Activated naive CD8-positive, alpha-beta T cell treated with anti-CD3 and anti-CD28 coated beads, Interleukin-2, amount 50 U/mL, for 24 hours (primary cell): ENCODE results near the gene CYP4F8.
A peak's percentile ranks its signal among the peaks of the same experiment; 100 is the strongest.
"Not testable (repeated sequence)": the region's sequence is repeated elsewhere in the genome, so short reads cannot be mapped to it uniquely, and the experiment has no call there.

ENCODE experiments used
- ATAC-seq: fragments of 150-1000 bp; cut with Tn5 transposase; one replicate; pipeline ENCODE4 v1.10.0; 2021
- DNase-seq: peaks from one replicate; pipeline ENCODE4 v3.0.0; 2021
- H3K27ac Mint-ChIP-seq: one replicate; pipeline ENCODE4 v1.8.0; 2021; ENCODE audit warnings: mild to moderate bottlenecking, mixed read lengths
- H3K27me3 Mint-ChIP-seq: one replicate; pipeline ENCODE4 v1.8.0; 2021; ENCODE audit warnings: mixed read lengths
- H3K36me3 Mint-ChIP-seq: one replicate; pipeline ENCODE4 v1.8.0; 2021; ENCODE audit warnings: low read depth, mixed read lengths
- H3K4me1 Mint-ChIP-seq: one replicate; pipeline ENCODE4 v1.8.0; 2021; ENCODE audit warnings: mixed read lengths
- H3K4me3 Mint-ChIP-seq: one replicate; pipeline ENCODE4 v1.8.0; 2021; ENCODE audit warnings: mild to moderate bottlenecking, moderate library complexity, mixed read lengths
- H3K9me3 Mint-ChIP-seq: one replicate; pipeline ENCODE4 v1.8.0; 2021; ENCODE audit warnings: mixed read lengths

The CYP4F8 gene

GRCh38 chr19:15614507-15615379 is at the start of gene CYP4F8:
Gene CYP4F8, plus strand, starts transcription at chr19:15615218. Its CDS starts 399 bp downstream, at chr19:15615617.
- H3K4me1 Mint-ChIP-seq, result no peaks in the 10 kb centered on the region
- H3K27ac Mint-ChIP-seq, result no peak within 1 kb of the TSS
- H3K9me3 Mint-ChIP-seq, result no peaks in the 10 kb centered on the region
- no peaks in the 10 kb centered on the region for H3K36me3 Mint-ChIP-seq
- H3K27me3 Mint-ChIP-seq, result peaks cover 20% of the 10 kb centered on the region
- H3K4me3 Mint-ChIP-seq, result no peak within 1 kb of the TSS
- DNase-seq (no peak), ATAC-seq (no peak)

- no peak overlapping the region for H3K4me3 Mint-ChIP-seq
- no peak for ATAC-seq
- no peaks in the 10 kb centered on the region for H3K9me3 Mint-ChIP-seq
- no peaks in the 10 kb centered on the region for H3K36me3 Mint-ChIP-seq
- H3K27me3 Mint-ChIP-seq, result peaks cover 34% of the 10 kb centered on the region
- no peak for DNase-seq
- no peak overlapping the region for H3K27ac Mint-ChIP-seq
- no peaks in the 10 kb centered on the region for H3K4me1 Mint-ChIP-seq
Observed at GRCh38 chr19:15570420-15570819, 44.6 kb upstream of the CYP4F8 start.

- no peaks in the 10 kb centered on the region for H3K36me3 Mint-ChIP-seq
- DNase-seq, result no peak
- no peak for ATAC-seq
- H3K27ac Mint-ChIP-seq, result no peak overlapping the region
- H3K4me1 Mint-ChIP-seq, result no peaks in the 10 kb centered on the region
- no peaks in the 10 kb centered on the region for H3K9me3 Mint-ChIP-seq
- H3K4me3 Mint-ChIP-seq, result no peak overlapping the region
- peaks cover 13% of the 10 kb centered on the region for H3K27me3 Mint-ChIP-seq
Observed at GRCh38 chr19:15575406-15575805, 39.6 kb upstream of the CYP4F8 start.

GRCh38 chr19:15576526-15577156 is 38.4 kb upstream of the CYP4F8 start:
- Mint-ChIP-seq H3K4me3 (no peak overlapping the region), H3K36me3 (no peaks in the 10 kb centered on the region), H3K27ac (no peak overlapping the region), H3K27me3 (peaks cover 13% of the 10 kb centered on the region), H3K9me3 (no peaks in the 10 kb centered on the region), H3K4me1 (no peaks in the 10 kb centered on the region)
- DNase-seq (no peak), ATAC-seq (no peak)

- Mint-ChIP-seq H3K36me3 (no peaks in the 10 kb centered on the region), H3K4me3 (no peak overlapping the region), H3K4me1 (no peaks in the 10 kb centered on the region), H3K9me3 (no peaks in the 10 kb centered on the region), H3K27me3 (peaks cover 13% of the 10 kb centered on the region), H3K27ac (no peak overlapping the region)
- DNase-seq, result no peak
- no peak for ATAC-seq
Observed at GRCh38 chr19:15577184-15577771, 37.7 kb upstream of the CYP4F8 start.

GRCh38 chr19:15583346-15583745 is 31.7 kb upstream of the CYP4F8 start:
- Mint-ChIP-seq H3K4me1 (no peaks in the 10 kb centered on the region), H3K36me3 (no peaks in the 10 kb centered on the region), H3K9me3 (no peaks in the 10 kb centered on the region), H3K4me3 (no peak overlapping the region), H3K27ac (no peak overlapping the region), H3K27me3 (peaks cover 16% of the 10 kb centered on the region)
- DNase-seq (no peak), ATAC-seq (no peak)

- no peak for ATAC-seq
- H3K27me3 Mint-ChIP-seq, result peaks cover 16% of the 10 kb centered on the region
- H3K4me3 Mint-ChIP-seq, result no peak overlapping the region
- H3K27ac Mint-ChIP-seq, result no peak overlapping the region
- H3K9me3 Mint-ChIP-seq, result no peaks in the 10 kb centered on the region
- no peak for DNase-seq
- H3K36me3 Mint-ChIP-seq, result no peaks in the 10 kb centered on the region
- H3K4me1 Mint-ChIP-seq, result no peaks in the 10 kb centered on the region
Observed at GRCh38 chr19:15584095-15584494, 30.9 kb upstream of the CYP4F8 start.

GRCh38 chr19:15584541-15585115 is 30.4 kb upstream of the CYP4F8 start:
- H3K36me3 Mint-ChIP-seq, result no peaks in the 10 kb centered on the region
- ATAC-seq, result peak; percentile 92
- H3K4me1 Mint-ChIP-seq, result no peaks in the 10 kb centered on the region
- H3K4me3 Mint-ChIP-seq, result no peak overlapping the region
- peaks cover 16% of the 10 kb centered on the region for H3K27me3 Mint-ChIP-seq
- H3K9me3 Mint-ChIP-seq, result no peaks in the 10 kb centered on the region
- H3K27ac Mint-ChIP-seq, result no peak overlapping the region
- DNase-seq, result peak; percentile 91

- H3K27ac Mint-ChIP-seq, result no peak overlapping the region
- ATAC-seq, result no peak
- H3K36me3 Mint-ChIP-seq, result no peaks in the 10 kb centered on the region
- H3K9me3 Mint-ChIP-seq, result no peaks in the 10 kb centered on the region
- H3K4me1 Mint-ChIP-seq, result no peaks in the 10 kb centered on the region
- H3K27me3 Mint-ChIP-seq, result peaks cover 11% of the 10 kb centered on the region
- no peak for DNase-seq
- no peak overlapping the region for H3K4me3 Mint-ChIP-seq
Observed at GRCh38 chr19:15587663-15588062, 27.4 kb upstream of the CYP4F8 start.

GRCh38 chr19:15588265-15588664 is 26.8 kb upstream of the CYP4F8 start:
- H3K9me3 Mint-ChIP-seq, result no peaks in the 10 kb centered on the region
- H3K36me3 Mint-ChIP-seq, result no peaks in the 10 kb centered on the region
- no peak overlapping the region for H3K4me3 Mint-ChIP-seq
- no peak for ATAC-seq
- peaks cover 12% of the 10 kb centered on the region for H3K27me3 Mint-ChIP-seq
- H3K4me1 Mint-ChIP-seq, result no peaks in the 10 kb centered on the region
- no peak overlapping the region for H3K27ac Mint-ChIP-seq
- no peak for DNase-seq

- DNase-seq (no peak), ATAC-seq (no peak)
- Mint-ChIP-seq H3K4me3 (no peak overlapping the region), H3K36me3 (no peaks in the 10 kb centered on the region), H3K27ac (no peak overlapping the region), H3K27me3 (peaks cover 17% of the 10 kb centered on the region), H3K9me3 (no peaks in the 10 kb centered on the region), H3K4me1 (no peaks in the 10 kb centered on the region)
Observed at GRCh38 chr19:15589760-15590451, 25.1 kb upstream of the CYP4F8 start.

- ATAC-seq (no peak), DNase-seq (no peak)
- Mint-ChIP-seq H3K36me3 (no peaks in the 10 kb centered on the region), H3K4me1 (no peaks in the 10 kb centered on the region), H3K9me3 (peaks cover 6% of the 10 kb centered on the region), H3K27me3 (peaks cover 24% of the 10 kb centered on the region), H3K27ac (no peak overlapping the region), H3K4me3 (no peak overlapping the region)
Observed at GRCh38 chr19:15591796-15592195, 23.2 kb upstream of the CYP4F8 start.

GRCh38 chr19:15592506-15592905 is 22.5 kb upstream of the CYP4F8 start:
- not testable (repeated sequence) for H3K27ac Mint-ChIP-seq, H3K36me3 Mint-ChIP-seq, H3K4me1 Mint-ChIP-seq, H3K9me3 Mint-ChIP-seq, ATAC-seq, H3K4me3 Mint-ChIP-seq, DNase-seq
- H3K27me3 Mint-ChIP-seq, result peaks cover 26% of the 10 kb centered on the region

GRCh38 chr19:15593766-15594165 is 21.3 kb upstream of the CYP4F8 start:
- H3K36me3 Mint-ChIP-seq, H3K27ac Mint-ChIP-seq, H3K4me3 Mint-ChIP-seq, H3K9me3 Mint-ChIP-seq, DNase-seq, ATAC-seq, H3K4me1 Mint-ChIP-seq: not testable (repeated sequence)
- H3K27me3 Mint-ChIP-seq, result peaks cover 26% of the 10 kb centered on the region
